ENCODE data around the gene CLEC11A.

Gene CLEC11A, protein sequence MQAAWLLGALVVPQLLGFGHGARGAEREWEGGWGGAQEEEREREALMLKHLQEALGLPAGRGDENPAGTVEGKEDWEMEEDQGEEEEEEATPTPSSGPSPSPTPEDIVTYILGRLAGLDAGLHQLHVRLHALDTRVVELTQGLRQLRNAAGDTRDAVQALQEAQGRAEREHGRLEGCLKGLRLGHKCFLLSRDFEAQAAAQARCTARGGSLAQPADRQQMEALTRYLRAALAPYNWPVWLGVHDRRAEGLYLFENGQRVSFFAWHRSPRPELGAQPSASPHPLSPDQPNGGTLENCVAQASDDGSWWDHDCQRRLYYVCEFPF

DNA sequence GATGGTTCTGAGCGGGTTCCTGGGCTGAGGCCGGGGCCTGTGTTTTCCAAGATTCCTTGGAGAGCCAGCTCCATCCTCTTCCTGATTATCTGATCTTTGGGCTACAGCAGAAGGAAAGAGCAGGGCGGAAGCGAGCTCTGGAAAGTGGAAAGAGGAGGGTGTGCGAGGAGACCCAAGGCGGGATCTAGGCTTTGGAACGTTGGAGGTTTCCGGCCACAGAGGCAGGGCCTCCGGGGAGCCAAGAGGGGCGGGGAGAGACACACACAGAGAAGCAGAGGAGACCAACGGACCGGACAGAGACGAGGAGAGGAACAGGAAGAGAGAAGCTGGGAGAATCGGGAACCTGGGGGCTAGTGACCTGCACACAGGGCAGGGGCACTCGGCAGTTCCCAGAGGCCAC lies at the start of gene CLEC11A:
Gene CLEC11A (plus strand): TSS at position 296 of the 400 bp plus-strand sequence. CDS start 162 bp downstream, outside the sequence.
- DNase-seq, result no peak

DNA sequence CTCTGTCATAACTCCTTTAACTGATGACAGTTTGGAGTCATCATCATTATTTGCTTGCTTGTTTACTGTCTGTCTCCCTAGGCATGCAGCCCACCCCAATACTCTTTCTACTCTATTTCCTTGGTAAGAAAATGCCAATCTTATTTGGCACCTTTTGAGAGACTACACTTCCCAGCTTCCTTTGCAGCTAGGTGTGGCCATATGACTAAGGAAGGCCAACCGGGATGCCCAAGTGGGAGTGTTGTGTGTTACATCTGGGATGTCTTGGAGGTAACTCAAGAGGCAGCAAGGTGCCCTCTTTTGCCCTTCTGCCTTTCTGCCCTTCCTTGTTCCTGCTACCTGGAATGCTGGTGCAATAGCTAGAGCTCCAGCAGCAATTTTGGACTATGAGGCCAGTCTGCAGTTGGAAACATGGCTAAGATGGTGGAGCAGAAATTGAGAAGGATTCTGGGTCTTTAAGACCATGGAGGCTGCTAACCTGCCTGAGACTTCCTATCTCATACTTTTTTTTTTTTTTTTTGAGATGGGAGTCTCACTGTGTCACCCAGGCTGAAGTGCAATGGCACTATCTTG lies 46.5 kb upstream of the CLEC11A start:
- no peak for DNase-seq

DNA sequence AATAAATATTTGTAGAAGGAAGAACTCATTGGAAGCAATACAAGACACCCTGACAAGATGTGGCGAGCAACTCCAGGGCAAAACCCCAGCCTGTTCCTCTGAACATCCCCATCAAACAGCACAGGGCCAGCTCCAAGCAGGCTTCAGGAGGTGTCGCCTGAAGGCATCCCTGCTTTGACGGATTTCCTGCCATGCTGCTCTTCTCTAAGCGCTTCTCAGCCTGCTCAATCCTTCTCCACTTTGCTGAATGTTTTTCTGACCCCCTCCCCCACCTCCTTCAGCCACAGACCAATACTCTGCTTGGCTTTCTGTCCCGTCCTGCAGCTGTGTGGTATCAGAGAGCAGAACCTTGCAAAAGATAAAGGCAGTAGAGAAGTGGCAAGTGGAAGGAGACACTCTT lies 45.5 kb upstream of the CLEC11A start:
- DNase-seq, result no peak

DNA sequence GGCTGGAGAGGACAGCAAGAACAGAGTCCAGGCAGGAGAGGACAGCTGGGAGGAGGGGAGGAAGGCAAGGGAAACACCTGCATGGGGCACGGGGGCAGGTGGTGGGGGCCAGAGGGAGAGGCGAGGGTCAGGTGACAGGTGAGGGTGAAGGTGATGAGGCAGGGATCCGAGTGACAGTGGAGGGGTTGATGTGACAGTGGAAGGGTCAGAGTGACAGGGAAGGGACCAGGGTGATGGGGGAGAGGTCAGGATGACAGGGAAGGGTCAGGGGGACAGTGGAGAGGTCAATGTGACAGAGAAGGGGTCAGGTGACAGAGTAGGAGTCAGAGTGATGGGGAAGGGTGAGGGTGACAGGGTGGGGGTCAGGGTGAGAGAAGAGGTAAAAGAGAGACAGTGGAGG lies 44.8 kb upstream of the CLEC11A start:
- DNase-seq, result no peak

DNA sequence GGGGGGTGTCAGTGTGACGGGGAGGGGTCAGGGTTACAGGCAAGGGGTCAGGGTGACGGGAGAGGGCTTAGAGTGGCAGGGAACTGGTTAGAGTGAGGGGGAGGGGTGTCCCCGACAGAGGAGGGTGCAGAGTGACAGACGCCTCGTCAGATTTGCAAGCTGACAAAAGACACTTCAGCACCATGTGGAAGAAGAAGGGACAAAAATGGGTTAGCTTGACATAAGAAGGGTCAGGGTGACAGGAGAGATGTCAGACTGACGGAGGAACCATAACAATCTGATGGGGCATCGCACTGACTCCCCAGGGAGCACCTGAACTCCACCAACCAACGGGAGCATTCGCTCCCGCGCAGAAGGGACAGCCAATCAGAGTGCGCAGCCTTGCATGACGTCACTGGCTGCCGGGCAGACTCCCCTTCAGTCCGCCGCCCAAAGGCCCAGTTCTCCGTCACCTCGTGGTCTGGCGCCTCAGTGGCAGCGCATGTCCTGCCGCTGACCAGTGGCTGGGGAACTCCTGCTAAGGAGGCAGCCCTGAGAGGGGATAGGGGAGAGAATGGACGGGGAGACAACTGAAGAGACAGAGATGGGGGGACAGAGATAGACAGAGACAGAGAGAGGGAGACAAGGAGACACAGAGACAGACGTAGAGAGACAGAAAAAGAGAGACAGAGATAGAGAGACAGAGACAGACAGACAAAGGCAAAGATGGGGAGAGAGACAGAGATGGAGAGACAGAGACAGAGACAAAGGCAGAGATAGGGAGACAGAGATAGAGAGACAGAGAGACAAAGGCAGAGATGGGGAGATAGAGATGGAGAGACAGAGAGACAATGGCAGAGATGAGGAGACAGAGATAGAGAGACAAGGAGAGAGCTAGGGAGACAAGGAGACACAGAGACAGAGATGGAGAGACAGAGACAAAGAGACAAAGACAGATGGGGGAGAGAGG lies 43.7 kb upstream of the CLEC11A start:
- peak; percentile 75 for DNase-seq

DNA sequence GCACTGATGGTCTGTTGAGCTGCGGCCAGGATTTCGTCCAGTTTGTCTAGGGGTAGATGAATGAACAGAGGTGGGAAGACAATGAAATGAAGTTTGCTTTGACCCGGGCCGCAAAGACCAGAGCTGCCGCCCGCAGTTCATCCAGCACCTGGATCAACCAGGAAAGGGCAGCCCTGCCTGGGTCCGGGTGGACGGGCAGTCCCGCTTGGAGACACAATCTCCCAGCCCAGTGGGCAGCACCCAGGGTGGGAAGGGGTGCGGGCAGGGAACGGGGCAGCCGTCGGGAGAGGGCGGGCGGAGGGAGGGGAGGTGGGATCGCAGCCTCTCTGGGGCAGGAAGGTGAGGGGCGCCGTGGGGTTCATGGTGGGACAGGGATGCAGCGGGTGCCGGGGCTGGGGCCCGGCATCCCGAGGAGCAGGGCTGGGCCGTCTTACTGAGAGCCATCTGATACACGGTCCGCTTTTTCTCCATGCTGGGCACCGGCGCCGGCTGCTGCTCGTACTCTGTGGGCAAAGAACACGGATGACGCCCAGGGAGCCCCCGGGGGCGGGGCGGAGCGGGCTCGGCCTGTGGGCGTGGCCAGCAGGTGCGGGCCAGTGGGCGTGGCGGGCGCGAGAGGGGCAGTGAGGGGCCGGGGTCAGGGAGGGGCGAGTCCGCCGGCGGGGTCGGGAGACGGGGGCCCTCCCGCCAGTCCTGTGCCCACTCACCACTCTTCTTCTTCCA lies 36.7 kb upstream of the CLEC11A start:
- DNase-seq, result no peak

DNA sequence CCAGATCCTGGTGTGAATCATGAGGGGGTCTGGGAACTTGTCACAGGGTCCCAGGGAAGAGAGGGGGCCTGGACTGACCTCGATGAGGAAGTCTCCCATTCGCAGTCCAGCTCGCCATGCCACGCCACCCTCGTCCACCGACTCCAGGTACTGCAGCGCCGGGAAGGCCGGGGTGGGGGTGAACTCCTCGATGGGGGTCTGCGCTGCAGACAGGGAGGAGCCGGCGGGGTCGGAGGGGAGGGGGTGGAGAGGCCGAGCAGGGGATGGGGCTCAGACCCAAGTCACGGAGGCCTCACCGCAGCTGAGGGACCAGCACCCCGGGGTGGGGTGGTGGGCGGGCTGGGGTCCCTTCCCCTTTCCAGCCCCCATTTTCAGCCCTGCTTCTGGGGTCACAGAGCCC lies 34.4 kb upstream of the CLEC11A start:
- DNase-seq, result no peak

DNA sequence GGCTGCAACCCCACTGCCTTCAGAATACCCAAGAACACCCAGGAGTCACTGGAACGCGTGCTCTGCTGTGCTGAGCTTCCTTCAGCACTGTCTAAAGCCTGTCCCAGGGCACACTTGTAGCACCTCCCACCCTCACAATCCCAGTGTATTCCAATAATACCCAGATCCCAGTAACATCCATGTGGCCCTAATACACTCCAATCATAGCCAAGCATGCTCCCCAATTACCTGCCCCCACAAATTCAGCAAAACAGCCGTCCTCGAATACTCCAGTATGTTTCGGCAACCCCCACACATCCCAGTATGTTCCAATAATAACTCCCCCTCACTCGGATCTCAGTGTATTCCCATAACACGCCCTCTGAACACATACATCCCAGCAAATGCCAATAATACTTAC lies 32.7 kb upstream of the CLEC11A start:
- DNase-seq, result no peak

DNA sequence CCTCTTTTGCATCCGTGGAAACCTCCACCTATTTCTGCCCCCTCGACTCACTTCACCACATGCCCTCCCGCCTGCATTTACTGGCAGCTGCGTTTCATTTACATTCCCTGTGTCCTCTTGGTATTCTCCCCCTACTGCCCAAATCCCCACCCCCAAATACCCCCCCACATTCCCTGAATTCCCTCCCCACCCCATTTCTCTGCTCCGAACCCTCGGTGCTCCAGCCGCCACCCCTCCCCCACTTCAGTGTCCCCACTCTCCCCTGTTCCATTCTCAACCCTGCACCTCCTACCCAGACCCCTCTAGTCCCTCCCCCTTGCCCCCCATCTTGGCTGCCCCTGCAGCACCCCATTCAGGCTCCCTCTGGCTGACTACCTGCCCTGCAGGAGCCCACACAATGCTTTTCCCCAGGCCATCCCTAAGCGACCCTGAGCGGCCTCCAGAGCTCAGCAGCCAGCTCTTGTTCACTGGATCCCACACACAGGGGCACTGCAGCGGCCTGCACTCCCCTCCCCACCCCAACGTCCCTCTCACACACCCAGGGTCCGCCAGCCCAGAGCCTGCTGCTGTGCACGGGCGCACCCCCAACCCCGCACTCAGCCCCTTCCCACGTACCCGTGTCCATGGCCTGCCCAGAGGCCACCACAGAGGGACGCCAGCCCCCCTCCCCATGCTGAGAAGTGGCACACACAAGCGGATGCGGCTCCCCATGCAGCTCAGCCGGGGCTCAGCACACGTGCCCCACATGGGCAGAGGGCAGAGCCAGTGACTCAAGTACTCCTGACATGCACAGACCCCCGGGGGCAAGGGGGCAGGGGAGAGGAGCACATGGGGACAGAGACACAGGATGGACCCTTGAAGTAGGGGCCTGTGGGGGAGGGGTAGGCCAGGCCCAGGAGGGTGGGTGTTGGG lies 29.8 kb upstream of the CLEC11A start:
- no peak for DNase-seq

DNA sequence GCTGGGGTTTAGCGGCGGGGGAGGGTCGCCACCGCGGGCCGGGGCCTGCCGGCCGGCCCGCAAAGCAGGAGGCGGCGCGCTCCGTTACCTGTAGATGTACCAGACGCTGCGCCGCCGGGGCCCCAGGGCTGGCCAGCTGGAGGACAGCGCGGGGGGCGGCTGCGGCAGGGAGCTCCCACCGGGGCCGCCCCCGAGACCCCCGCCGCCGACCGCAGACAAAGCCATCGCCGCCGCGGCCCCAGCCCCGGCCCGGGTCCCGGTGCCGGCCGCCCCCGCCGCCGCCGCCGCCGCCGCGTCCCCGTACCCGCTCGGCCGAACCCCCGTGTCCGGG lies 28.4 kb upstream of the CLEC11A start:
- DNase-seq, result no peak

DNA sequence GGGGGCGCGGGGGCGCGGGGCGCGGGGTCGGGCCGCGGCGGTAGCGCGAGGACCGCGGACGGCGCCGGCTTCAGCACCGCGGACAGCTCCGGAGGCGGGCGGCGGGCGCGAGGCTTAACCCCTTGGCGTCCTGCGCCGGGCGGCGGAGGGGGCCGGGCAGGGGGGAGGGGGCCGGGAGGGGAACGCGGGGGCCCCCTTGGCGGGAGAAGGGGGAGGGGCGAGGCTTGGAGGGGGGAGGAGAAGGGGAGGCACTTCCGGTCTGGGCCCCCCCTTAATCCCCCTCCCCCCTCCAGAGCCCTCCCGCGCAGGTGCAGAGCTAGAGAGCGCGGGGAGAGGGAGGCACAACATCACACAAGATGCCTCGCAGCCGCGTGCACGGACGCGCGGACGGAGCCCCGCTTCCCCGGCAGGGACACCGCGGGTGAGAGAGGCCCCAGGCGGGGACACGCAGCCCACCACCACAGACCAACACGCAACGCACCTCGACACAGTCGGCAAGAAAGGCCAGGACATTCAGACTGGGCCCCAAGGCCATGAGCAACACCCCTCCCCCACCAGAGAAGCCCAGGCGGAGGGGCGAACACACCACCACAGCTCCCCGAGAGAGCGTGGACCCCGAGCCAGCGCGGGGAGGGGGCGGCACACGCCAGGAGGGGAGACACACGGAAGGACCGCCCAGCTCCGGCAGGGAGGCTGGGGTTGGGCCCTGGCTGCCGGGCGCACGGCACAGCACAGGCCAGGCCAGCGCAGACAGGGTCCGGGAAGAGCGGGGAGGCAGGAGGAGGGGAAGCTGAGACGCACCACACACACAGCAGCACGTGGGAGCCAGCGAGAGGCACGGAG lies 27.7 kb upstream of the CLEC11A start:
- DNase-seq, result no peak

DNA sequence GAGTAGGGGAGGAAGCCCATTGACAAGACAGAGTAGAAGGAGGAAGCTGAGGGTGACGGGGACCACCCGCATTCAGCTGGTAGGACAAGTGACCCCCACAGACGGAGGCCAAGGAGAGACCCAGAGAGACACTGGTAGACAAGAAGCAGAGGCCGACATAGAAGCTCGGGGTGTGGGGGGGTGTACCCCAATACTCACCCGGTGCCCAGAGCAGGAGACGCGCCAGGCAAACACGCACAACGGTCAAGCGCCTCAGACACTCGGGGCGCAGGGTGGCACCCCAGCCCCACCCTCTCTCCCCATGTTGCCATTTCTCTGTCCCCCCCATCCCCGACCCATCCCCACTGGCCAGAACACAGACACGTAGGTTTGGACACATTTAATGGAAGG lies 27.1 kb upstream of the CLEC11A start:
- no peak for DNase-seq

DNA sequence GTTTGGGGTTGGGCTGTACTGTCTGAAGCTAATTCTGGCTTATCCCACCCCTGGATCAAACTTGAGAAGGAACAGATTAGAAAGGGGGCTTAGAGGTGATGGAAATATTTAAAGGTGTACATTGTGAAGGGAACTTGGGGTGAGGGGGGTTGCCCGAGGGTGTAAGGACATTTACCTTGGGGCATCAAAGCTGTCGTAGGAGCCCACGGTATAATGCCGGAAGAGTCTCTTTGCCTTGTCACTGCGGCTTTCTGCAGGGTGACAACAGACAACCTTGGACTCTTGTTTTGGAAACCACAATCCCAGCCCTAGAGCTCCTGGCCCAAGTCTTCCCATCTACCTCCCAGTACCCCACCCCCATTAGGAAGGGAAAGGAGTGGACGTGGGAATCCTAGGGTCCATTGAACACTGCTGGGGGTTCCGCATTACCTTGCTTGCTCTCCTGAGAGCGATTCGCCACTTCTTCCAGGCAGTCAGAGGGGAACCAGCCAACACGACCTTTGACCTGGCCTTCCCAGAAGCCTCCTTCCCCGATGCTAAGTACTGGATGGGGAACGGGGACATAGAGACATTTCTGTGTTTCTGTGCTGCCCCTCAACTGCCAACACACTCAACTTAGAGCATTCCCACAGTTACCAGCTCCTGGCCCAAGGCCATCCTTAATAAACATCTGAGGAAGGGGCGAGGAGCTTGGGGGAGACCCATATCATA lies 25.6 kb upstream of the CLEC11A start:
- DNase-seq, result no peak

DNA sequence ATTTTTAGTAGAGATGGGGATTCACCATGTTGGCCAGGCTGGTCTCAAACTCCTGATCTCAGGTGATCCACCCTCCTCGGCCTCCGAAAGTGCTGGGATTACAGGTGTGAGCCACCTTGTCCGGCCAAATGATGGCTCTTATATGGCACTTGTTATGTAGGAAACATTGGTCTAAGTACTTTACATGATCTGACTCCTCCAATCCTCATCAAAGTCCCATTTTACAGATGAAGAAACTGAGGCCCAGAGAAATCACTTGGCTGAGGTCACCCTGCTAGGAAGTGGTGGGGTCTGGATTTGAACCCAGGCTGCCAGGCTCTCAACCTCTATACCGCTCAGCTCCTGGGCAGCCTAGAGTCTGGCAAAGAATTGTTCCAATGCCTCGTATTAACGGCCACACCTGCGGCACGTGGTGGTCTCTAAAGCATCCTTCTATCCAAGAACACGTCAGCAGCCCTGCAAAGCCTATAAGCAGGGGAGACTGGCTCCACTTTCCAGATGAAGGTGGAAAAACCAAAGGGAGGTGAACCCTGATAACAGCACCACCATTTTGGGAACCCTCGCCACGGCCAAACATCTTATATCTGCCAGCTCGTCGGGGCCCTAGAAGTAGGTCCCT lies 21.7 kb upstream of the CLEC11A start:
- DNase-seq, result no peak

DNA sequence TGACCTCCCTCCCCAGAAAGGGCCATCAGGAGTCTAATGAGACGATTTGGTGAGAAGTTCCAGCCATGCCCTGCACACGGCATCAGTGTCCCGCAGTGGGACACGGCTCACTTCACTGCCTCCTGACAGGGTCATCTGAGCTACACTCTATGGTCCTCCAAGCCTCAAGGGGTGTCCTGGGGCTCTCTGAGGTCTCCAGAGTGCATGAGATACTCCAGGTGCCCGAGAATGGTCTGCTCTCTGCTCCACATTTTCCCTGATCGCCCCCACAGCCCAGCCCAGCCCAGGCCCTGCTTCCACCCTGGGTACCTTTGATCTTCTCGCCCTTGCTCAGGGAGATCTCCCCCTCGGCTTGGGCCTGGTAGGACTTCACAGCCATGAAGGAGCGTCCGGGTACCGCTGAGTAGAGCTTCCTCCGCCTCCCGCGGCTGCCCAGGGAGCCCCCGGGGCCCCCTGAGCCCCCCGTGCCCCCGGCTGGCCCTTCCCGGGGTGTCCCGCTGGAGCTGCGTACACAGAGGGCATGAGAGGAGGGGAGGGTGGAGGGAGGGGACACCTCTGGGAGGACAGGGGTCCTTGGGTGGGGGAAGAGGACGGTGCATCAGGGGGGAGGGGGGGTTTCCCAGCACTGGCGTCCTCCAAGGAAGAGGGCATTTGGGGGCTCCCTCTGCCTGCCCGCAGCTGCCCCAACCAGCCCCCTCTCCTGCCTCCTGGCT lies 20.9 kb upstream of the CLEC11A start:
- DNase-seq, result no peak

DNA sequence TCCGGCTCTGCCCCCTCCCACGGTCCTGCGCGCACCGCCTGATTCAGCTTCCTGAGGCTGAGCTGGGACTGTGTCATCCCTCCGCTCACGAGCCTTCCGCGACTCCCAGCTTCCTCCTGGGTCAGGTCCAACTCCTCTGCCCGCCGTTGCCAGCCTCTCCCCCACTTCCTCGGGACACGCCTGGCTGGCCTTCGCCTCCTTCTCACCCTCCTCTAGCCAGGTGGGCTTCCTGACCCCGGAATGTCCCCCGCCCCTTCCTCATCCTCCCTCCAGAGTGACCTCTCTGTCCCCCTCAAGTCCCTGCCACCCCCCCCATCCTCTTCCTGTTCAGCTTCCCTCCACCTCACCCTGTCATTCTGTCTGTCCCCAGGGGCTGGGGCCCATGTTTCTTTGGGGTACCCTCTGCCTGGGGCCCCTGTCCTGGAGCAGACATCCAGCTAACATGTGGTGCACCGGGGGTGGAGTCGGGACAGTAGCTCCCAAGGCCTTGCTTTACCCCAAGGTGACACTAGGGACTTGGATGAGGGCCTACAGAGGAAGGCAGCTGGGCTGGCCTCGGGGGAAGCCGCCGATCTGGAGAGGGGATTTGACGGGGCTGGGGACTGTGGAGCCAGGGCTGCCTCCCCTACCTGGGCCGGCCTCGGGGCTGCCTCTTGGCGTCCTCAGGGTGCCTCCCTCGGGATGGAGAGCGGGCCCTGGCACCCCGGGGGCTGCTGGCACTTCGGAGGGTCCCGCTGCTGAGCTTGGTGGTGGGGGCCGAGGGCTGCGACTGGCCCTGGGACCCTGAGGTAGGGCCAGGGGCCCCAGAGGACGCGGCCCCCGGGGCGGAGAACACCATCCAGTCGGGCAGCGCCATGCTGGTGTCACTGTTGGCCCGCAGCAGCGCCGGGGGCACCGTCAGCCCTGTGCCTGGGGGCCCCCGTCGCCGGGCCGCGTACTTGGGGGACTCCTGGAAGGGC lies 20.0 kb upstream of the CLEC11A start:
- DNase-seq, result no peak

DNA sequence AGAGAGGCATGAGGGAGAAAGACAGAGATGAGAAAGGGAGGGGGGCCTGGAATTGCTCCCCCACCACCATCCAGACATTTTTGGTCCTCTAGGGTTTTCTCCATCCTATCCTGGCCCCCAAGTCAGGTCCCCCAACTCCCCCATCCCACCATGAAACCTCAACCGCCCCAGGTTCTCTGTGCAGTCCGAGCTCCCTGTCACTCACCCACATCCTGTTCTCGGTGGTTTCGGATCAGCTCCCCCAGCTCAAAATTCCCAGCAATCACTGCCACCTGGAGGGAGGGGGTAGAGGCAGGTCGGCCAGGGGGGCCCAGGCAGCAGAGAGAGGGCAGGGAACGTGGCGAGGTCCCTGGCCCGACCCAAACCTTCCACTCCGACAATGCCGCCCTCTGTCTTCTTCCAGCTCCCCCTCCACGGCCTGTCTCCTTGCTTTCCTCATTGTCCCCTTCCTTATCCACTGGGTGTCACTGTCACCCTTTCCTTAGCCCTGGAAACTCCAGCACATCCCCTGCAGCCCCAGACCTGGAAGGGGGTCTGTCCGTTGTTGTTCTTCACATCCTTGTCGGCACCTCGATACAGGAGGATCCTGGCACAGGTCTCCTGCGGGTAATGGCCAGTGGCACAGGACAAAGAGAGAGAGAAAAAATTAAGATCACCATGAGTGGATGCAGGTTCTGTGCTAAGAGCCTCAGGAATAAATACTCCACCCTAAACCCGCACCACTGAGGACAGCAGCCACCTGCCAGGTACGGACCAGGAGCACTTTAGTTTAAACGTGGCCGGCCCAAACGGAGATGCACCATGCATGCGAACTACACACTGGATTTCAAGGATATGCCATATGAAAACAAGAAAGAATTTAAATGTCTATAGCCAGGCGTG lies 19.0 kb upstream of the CLEC11A start:
- peak; percentile 14 for DNase-seq
